Stimulated activated CD8-positive, alpha-beta memory T cell treated with anti-CD3 and anti-CD28 coated beads, Interleukin-15, amount 100 ng/mL, for 4 hours (primary cell): ENCODE measurements around the gene TRIOBP.

Experiments used
- DNase-seq, 2 donors: peaks; one replicate each; pipeline ENCODE4 v3.0.0-alpha.2; 2020; ENCODE audit warnings: low read depth in 2 of 2

The TRIOBP gene

GRCh38 chr22:37726241-37726887 is 29.5 kb downstream of the TRIOBP start:
- no peak for DNase-seq

DNA sequence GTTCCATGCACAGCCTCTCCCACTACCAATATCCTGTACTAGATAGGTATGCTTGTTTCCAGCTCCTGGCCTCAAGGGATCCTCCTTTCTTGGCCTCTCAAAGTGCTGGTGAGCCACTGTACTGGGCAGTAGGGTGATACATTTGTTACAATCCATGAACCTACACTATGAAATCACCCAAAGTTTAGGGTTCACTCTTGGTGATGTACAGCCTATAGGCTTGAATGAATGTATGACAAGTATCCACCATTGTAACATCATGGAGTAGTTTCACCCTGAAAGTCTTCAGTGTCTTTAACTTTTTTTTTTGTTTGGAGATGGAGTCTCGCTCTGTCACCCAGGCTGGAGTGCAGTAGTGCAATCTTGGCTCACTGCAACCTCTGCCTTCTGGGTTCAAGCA is 31.8 kb downstream of the TRIOBP start:
- no peak for DNase-seq

DNA sequence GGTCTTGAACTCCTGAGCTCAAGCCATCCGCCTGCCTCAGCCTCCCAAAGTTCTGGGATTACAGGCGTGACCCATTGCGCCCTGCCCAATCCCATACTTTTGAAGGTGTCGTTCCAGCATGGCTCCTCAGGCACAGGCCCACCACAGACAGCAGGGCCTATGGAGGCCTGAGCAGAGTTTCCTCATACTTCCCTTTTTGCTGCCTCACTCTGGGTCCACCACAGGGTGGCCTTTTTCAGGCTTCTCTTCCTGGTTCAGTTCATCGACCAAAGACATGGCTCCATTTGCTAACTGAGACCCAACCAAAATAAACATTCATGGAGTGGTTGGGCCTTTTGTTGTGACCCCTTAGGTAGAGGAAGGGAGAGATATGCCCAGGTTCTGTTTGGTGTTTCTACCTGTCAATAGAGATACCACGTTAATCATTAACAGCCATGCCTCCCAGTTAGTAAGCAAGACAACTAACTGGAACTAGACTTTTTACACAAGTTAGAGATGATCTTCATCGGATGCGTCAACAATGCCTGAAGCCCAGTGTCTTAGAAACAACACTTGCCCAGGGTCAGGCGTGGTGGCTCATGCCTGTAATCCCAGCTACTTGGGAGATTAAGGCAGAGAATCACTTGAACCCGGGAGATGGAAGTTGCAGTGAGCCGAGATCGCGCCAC is 35.1 kb downstream of the TRIOBP start:
- no peak for DNase-seq

- DNase-seq, result no peak
Measured at GRCh38 chr22:37732699-37733607, 36.1 kb downstream of the TRIOBP start.

DNA sequence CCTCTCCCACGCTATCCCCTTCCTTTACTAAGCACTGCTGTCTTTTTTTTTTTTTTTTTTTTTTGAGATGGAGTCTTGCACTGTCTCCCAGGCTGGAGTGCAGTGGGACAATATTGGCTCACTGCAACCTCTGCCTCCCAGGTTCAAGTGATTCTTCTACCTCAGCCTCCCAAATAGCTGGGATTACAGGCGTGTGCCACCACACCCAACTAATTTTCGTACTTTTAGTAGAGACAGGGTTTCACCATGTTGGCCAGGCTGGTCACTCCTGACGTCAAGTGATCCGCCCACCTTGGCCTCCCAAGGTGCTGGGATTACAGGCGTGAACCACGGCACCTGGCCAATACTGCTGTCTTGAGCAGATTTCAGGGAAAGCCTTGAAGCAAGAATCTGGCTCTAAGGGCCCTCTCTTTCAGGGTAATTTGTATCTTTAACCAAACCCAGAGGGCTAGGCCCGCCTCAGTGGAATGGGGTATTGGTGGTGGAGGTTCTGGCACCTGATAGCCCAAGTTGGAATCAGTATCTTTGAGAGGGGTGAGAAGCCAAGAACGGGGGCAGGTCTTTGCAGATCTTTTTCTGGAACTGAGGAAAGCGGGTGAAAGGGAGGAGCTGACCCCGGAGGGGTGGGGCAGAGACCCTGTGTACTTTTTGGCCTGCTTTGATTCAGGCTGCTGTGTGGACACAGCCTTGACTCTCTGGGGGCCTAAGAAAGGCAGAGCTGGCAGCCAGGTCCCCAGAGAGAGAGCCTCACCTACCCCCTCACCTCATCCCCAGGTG is 37.0 kb downstream of the TRIOBP start:
- no peak for DNase-seq

DNA sequence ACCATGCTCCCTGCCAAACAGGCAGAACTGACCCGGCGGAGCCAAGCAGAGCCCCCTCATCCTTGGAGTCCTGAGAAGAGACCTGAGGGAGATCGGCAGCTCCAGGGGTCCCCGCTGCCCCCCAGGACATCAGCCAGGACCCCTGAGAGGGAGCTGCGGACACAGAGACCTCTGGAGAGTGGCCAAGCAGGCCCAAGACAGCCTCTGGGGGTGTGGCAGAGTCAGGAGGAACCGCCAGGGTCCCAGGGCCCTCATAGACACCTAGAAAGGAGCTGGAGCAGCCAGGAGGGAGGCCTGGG is 37.5 kb downstream of the TRIOBP start:
- no peak for DNase-seq

GRCh38 chr22:37734964-37735451 is 38.2 kb downstream of the TRIOBP start:
- no peak for DNase-seq

DNA sequence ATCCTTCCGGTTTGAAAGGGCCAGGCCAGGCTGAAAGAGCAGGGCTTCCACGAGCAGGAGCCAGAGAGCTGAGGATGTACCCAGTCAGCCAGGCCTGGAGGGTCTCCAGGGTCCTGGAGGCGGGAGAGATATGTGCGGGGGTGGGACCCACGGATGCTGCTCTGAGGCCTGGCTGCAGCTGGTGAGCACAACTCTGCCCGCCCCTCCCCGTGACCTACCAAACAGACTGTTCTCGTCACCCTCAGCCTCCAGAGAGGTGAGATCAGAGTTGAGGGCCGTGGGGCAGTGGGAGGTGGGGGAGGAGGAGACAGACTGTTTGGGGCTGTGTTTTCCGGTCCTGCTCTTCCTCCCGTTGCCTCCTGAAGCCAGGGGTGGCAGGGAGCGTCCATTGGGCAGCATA is 42.2 kb downstream of the TRIOBP start:
- DNase-seq, result no peak

DNA sequence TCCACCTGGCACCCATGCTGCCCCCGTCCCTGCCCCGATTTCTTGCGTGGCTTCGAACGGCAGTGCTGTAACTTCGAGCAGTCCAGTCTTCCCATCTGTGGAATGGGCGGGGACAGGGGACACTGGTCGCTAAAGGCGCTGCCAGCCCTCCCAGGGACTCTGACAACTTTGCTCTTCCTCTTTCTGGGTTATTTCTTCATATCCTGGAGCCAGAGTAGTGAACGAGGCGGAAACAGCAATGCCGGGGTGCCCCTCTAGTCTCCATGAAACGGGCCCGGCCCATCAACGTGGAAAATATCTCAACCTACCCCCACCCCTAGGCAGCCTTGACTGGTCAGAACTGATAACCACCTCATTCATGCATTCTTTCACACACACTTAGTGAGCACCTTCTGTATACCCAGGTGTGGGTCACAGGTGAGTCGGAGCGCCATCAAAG is 42.8 kb downstream of the TRIOBP start:
- DNase-seq, result no peak

GRCh38 chr22:37740455-37741311 is 43.8 kb downstream of the TRIOBP start:
- DNase-seq, result no peak

GRCh38 chr22:37741312-37741795 is 44.5 kb downstream of the TRIOBP start:
- no peak for DNase-seq

- DNase-seq, result no peak
Measured at GRCh38 chr22:37742376-37743171, 45.7 kb downstream of the TRIOBP start.

- no peak for DNase-seq
Measured at GRCh38 chr22:37744589-37744988, 47.7 kb downstream of the TRIOBP start.

DNA sequence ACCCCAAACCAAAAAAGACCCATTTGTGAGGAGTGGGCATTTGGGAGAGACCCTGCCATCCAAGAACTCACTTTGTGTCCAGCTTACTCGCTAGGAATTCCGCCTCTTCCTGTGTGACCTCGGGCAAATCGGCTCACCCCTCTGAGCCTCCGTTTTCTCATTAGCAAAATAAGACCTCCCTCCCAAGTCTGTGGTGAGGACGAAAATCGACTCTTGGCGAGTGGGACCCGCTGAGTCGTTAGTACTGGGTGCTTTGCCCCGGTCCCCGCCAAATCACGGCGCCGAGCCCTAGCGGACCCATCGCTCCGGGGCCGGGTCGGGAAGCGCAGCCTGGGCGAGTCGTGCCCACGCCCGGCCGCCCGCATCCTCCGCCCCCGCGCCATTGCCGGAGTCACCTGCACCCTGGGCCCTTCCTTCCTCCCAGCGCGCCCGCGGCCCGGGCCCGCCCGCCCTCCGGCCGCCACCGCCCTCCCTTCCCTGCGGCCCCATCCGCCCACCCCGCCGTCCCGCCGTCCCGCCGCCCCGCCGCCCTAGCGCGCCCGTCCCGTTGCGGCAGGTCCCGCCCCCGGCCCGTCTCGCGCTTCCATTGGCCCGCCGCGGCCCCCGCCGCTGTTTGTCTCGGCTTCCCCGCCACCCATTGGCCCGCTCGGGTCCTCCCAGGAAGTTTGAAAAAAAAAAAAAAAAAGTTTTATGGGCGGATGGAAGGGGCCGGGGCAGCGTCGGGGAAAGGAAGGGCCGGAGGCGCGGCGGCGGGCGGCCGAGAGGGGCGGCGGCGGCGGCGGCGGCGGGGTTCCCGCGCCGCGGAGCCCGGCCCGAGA is 48.9 kb downstream of the TRIOBP start:
- DNase-seq, result peak; percentile 65 to 77

DNA sequence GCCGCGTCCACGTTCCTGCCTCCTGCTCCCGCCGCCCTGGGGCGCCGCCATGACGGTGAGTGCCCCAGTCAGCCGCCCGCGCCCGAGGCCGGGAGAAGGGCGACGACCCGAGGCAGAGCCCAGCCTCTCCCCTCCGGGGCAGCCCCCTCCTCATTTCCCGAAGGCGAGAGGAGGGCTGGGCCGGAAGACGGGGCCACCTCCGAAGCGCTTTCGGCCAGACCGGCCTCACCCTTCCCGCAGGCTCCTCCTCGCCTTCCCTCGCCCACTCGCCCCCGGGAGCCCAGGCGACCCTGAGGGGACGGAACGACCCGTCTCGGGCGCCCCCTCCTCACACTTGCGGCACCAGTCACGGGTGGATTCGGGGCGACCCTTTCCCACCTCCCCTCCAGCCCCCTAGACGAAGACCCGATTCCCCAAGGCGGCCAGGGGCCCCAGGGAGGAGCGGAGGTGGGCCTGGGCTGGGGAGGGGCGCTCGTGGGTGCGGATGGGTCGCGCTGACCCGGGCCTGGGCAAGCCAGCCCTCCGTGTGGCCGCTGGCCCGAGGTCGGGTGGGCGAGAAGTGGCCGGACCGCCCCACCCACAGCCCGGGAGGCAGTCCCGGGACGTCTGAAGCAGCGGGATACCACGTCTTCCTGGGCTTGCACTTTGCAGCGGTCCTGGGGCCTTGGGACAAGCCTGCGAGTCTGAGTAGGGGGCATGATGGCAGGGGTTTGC is 49.7 kb downstream of the TRIOBP start:
- DNase-seq, result no peak

DNA sequence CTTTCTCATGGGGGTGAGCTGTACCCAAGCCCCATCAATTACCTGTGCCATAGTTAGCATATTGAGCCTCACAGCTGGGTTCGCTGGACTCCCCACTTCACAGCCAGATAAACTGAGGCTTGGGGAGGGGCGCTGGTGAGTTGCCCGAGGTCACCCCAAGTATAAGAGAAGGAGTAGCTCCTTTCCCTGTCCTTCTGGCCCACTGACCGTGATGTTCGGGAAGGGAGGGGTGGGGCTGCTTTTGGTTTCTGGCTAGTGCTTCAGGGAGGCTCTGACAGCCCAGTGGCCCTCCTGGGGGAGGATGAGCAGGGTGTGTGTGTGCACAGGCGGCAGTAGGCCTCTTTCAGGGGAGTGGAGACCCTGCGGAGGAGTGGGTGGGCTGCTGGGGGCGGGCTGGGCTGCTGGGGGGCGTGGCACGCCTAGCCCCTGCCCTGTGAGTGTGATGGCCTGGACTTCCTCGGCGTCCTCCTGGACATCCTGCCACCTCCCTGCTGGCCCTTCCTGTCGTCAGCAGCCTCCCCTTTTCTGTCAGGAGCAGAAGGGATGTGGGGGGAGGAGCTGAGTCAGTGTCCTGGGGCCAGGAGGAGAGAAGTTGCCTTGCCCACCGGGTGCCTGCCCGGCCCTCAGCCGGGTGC is 50.3 kb downstream of the TRIOBP start:
- DNase-seq, result no peak

- DNase-seq, result no peak
Measured at GRCh38 chr22:37747715-37748100, 50.9 kb downstream of the TRIOBP start.

- DNase-seq, result no peak
Measured at GRCh38 chr22:37748659-37749058, 51.8 kb downstream of the TRIOBP start.
